Mucosa of descending colon (tissue), 3 donors: Measurements from ENCODE around the gene ZNF862. TPM values are rescaled to one million over a fixed set of nuclear protein-coding genes. Genes with fewer than 3 reads are reported as not detected.
"Not testable (repeated sequence)": the region's sequence is repeated elsewhere in the genome, so short reads cannot be mapped to it uniquely, and the experiment has no call there.

Experiments used
- ATAC-seq: fragments of 200-7000 bp; cut with Tn5 transposase; one replicate; pipeline ENCODE4 v1.9.1; 2020; ENCODE audit warnings: mild to moderate bottlenecking, moderate library complexity
- DNase-seq, 3 donors: peaks; one replicate each; pipeline ENCODE4 v3.0.0-alpha.2; 2020
- H3K36me3 ChIP-seq: fragments of 200-600 bp; one replicate; pipeline ENCODE4 v1.8.0; 2021; ENCODE audit warnings: low read depth, mild to moderate bottlenecking
- H3K4me1 ChIP-seq: fragments of 200-600 bp; one replicate; pipeline ENCODE4 v1.8.0; 2021; ENCODE audit warnings: low read depth, mild to moderate bottlenecking
- H3K4me3 ChIP-seq: fragments of 200-600 bp; one replicate; pipeline ENCODE4 v1.8.0; 2021; ENCODE audit warnings: mild to moderate bottlenecking
- H3K9me3 ChIP-seq: fragments of 200-600 bp; one replicate; pipeline ENCODE4 v1.8.0; 2021; ENCODE audit warnings: mild to moderate bottlenecking
- intact Hi-C, 2 donors: fragments of 100-400 bp; cut with DNase I in 1 of 2; cut with micrococcal nuclease in 1 of 2; formaldehyde crosslinking; loops; one replicate each; pipeline versions ENCODE4 v1.11.0 to v1.11.1; 2022; cut with DNase I, micrococcal nuclease
- total RNA-seq, 3 donors: library from RNA; stranded (reverse); fragmentation: NEBNext Ultra II Directional in 2 of 3; extraction: Animal tissue kit (Norgen Biotek cat#: 25700) in 2 of 3; gene quantifications; one replicate each; pipeline versions ENCODE4 v1.2.1 to v1.2.4, GENCODE V29; 2021 to 2023
- TF ChIP-seq, protein P1 (sequence below): fragments of 200-600 bp; IDR thresholded peaks from one replicate; pipeline ENCODE4 v1.8.0; 2022; ENCODE audit warnings: antibody characterized with exemption, mild to moderate bottlenecking
- donor health status: DM: no; HTN: no; CAD: no; lungs with moderate emphysema.
- donor health status: DM: no; HTN: no; CAD: no.
- donor health status: DM: no; HTN: yes; CAD: no.

Gene ZNF862
- total RNA-seq, 3 donors from 2014 or later, result 18.0 to 25.4 (median 25.2) TPM

DNA sequence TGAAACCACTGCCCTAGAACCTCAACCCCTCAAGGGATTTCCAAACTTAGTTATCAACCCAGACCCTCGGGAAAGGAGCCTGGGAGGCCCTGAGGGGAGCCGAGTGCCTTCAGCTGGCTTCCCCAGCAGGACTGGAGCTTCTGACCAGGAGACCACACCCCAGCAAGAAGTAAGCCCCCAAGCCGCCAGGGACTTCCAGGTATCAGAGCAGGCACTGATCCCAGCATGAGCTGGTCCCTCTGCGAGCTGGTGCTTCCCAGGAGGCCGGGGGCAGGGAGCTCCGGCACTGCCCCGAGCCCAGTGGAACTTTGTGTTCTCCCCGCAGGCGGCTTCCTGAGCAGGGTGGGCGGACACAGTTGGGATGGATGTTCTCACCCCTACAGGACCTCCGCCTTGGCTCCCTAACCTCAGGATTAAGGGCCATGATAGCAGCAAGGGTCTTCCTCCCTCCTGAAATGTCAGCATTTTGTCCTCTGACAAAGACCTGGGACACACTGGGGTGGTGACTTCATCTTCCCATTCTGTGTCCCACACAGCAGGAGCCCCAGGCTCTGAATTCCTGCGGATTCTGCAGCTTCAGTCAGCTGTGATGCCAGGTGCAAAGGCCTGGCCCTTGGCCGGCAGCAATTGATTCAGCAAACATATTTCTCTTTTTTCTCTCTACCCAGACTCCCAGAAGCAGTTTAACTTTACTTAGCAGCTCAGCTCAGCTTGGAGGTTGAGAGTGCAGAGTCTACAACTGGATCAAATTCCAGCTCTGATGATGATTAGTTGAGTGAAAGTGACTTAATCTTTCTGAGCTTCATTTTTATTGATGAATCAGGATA, 47.2 kb downstream of the ZNF862 start:
- DNase-seq (no peak), ATAC-seq (no peak)
- intact Hi-C loops, result no loop called here
- no peaks in the 10 kb centered on the region for H3K36me3 ChIP-seq
- peaks cover 9% of the 10 kb centered on the region for H3K4me1 ChIP-seq
- H3K9me3 ChIP-seq, result no peaks in the 10 kb centered on the region
- H3K4me3 ChIP-seq, result no peak overlapping the region
- TF ChIP-seq, protein P1, sequence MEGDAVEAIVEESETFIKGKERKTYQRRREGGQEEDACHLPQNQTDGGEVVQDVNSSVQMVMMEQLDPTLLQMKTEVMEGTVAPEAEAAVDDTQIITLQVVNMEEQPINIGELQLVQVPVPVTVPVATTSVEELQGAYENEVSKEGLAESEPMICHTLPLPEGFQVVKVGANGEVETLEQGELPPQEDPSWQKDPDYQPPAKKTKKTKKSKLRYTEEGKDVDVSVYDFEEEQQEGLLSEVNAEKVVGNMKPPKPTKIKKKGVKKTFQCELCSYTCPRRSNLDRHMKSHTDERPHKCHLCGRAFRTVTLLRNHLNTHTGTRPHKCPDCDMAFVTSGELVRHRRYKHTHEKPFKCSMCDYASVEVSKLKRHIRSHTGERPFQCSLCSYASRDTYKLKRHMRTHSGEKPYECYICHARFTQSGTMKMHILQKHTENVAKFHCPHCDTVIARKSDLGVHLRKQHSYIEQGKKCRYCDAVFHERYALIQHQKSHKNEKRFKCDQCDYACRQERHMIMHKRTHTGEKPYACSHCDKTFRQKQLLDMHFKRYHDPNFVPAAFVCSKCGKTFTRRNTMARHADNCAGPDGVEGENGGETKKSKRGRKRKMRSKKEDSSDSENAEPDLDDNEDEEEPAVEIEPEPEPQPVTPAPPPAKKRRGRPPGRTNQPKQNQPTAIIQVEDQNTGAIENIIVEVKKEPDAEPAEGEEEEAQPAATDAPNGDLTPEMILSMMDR, result no peak

DNA sequence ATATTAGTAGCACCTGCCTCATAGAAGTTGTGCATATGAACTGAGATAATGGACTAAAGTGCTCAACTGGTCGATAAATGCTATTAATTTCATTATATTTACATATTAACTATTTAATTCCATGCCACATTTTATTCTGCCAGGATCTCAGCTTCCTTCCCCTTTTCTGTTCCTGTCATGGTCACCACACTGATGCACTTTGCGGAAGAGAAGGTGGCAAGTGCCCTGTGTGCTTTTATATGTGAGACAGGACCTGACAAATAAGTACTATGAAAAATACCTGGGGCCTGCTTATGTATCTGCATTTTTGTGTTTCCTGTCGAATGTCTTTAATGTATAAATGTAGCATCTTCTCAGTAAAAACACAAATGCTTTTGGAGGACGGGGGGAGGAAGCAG, 47.8 kb downstream of the ZNF862 start:
- ATAC-seq, result no peak
- DNase-seq, result no peak
- Histone ChIP-seq H3K4me1 (peaks cover 9% of the 10 kb centered on the region), H3K4me3 (no peak overlapping the region), H3K9me3 (no peaks in the 10 kb centered on the region), H3K36me3 (no peaks in the 10 kb centered on the region)
- intact Hi-C loops, result no loop called here
- TF ChIP-seq, protein P1, result no peak

DNA sequence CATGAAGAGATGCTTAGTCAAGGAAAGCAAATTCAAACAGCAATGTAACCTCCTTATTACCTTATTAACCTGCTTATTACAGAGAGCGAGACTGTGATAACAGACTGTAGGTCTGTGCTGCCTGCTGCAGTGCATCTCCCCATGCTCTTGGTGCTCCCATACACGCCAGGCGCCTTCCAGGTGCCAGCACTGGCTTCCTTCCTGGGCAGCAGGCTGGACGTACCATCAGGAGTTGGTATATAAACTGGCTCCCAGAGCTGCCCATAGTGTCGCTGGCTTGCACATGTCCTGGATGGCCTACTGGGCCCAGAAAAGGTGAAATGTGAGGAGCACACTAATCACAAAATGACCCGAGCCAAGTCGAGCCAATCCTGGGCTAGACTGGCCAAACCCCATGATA, 49.1 kb downstream of the ZNF862 start:
- intact Hi-C loops, result no loop called here
- TF ChIP-seq, protein P1, result no peak

DNA sequence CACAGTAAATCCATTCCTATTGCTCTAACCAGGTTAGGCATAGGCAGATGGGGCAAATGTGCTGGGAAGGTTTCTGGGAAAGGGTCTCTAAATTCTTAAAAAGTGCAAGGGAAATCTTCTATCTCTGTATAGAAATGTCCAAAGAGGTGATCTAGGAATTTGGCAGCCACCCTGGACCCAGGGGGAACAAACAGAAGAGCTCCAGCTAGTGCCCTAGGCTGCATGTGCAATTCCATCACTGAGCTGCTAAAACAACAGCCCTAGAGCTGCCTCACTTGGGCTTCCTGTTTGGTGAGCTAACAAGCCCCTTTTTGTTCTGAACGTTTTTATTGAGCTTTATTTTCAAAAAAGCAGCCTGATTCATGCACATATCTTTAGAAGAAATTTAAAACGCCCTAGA, 52.5 kb downstream of the ZNF862 start:
- H3K36me3 ChIP-seq, H3K4me1 ChIP-seq, intact Hi-C loops, ATAC-seq, DNase-seq, H3K9me3 ChIP-seq, H3K4me3 ChIP-seq: not testable (repeated sequence)

More for the DNA sequence above, 49.1 kb downstream of the ZNF862 start:
- ATAC-seq (no peak), DNase-seq (no peak)
- H3K36me3 ChIP-seq, result no peaks in the 10 kb centered on the region
- no peak overlapping the region for H3K4me3 ChIP-seq
- H3K9me3 ChIP-seq, result no peaks in the 10 kb centered on the region
- peaks cover 9% of the 10 kb centered on the region for H3K4me1 ChIP-seq

DNA sequence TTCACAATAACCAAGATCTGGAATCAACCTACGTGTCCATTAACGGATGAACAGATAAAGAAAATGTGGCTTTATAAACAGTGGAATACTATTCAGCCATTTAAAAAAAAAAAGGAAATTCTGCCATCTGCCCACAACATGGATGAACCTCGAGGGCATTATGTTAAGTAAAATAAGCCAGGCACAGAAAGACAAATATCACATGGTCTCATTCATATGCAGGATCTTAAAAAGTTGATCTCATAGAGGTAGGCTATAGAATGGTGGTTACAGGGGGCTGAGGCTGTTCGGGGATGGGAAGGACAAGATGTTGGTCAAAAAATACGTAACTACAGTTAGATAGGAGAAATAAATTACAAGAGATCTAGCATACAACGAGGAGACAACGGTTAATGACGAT, 56.8 kb downstream of the ZNF862 start:
- intact Hi-C loops, H3K36me3 ChIP-seq, H3K4me3 ChIP-seq, H3K9me3 ChIP-seq, H3K4me1 ChIP-seq, ATAC-seq, DNase-seq: not testable (repeated sequence)

DNA sequence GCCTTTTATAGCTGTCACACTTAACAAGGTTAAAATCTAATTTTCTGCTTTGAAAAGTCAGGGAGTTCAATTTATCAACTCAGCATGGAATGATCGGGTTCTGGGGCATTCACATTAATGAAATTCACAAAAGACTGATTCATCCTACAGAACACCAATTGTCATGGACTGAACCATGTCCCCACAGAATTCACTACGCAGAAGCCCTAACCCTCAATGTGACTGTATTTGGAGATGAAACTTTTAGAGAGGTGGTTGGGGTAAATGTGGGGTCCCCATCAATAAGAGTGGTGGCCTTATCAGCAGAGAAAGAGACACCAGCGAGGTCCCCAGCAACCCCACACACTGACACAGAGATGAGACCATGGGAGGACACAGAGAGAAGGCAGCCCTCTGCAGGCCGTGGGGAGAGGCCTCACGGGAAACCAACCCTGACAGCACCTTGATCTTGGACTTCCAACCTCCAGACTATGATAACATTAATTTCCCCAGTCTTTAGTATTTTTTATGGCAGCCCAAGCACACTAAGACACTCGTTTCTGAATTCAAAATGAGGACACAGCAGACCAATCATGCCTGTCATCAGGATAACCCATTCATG, 69.7 kb downstream of the ZNF862 start:
- DNase-seq, H3K4me3 ChIP-seq, ATAC-seq, H3K36me3 ChIP-seq, H3K4me1 ChIP-seq, H3K9me3 ChIP-seq, intact Hi-C loops: not testable (repeated sequence)

DNA sequence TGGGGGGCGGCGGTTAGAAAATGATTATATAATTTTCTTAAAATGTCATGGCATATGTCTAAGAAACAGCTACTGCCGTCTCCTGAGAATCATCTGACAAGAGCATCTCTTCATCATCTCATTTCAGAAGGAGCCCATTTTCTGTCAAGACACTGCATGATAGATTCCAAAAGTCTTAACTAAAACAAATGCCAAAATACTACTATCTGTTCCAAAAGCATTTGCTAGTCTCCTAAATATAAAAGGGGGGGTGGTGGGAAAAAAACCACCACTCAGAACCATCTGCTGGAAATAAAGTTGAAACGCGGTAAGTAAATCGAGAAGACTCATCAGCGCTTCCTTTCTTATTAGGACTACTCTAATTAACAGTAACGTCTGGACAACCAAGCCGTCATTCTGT, 72.0 kb downstream of the ZNF862 start:
- ATAC-seq, result not testable (repeated sequence)

DNA sequence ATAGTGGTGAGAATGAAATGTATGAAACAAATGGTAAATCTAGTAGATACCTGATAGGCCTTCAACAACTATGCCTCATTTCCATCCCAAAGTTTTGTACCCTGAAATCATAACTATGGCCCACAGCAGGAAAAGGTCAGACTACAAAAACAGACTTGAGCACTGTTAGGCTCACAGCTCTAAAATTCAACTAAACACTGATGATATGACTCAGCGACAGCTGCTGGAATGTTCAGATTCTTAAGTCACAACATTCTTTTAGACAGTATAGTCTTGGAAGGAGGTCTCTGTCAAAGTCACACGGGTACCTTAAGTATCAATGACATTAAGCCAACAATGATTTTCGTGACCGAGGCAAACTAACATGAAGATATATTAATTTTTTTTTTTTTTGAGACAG, 74.0 kb downstream of the ZNF862 start:
- H3K9me3 ChIP-seq, H3K4me1 ChIP-seq, H3K4me3 ChIP-seq, ATAC-seq, H3K36me3 ChIP-seq, DNase-seq, intact Hi-C loops: not testable (repeated sequence)

More for the DNA sequence above, 72.0 kb downstream of the ZNF862 start:
- DNase-seq, H3K4me3 ChIP-seq, intact Hi-C loops, H3K36me3 ChIP-seq, H3K4me1 ChIP-seq, H3K9me3 ChIP-seq: not testable (repeated sequence)

Other genes starting within 250 kb of the ZNF862 start
- gene ZNF467, start 64.8 kb upstream of the ZNF862 start, total RNA-seq, result 10 to 100 TPM in 1 of 3 donors, 1 to 10 TPM in 2; 2.4 to 19.5 (median 5.1) TPM
- gene ATP6V0E2, start 35.6 kb downstream of the ZNF862 start, total RNA-seq, result 10 to 100 TPM; 12.7 to 23.7 (median 20.9) TPM